HEK293T (cell line): ENCODE results near the gene TAF1C.

ENCODE experiments used
- ARNT ChIP-seq: fragments of 450-650 bp; IDR thresholded peaks from 2 replicates; pipeline ENCODE4 v1.6.1; 2017; ENCODE audit warnings: mild to moderate bottlenecking
- BHLHE40 ChIP-seq: fragments of 450-650 bp; IDR thresholded peaks from 2 replicates; pipeline ENCODE4 v1.6.1; 2016; ENCODE audit warnings: mild to moderate bottlenecking, moderate library complexity, borderline replicate concordance
- ELF4 ChIP-seq: fragments of 450-650 bp; IDR thresholded peaks from 2 replicates; pipeline ENCODE4 v1.6.1; 2017; ENCODE audit warnings: antibody characterized with exemption
- FOXM1 ChIP-seq: fragments of 450-650 bp; IDR thresholded peaks from 2 replicates; pipeline ENCODE4 v1.6.1; 2017; ENCODE audit warnings: mild to moderate bottlenecking, borderline replicate concordance
- L3MBTL2 ChIP-seq: fragments of 450-650 bp; conservative IDR thresholded peaks from 2 replicates; pipeline ENCODE4 v1.6.1; 2016; ENCODE audit warnings: mild to moderate bottlenecking
- NFRKB ChIP-seq: fragments of 450-650 bp; IDR thresholded peaks from 2 replicates; pipeline ENCODE4 v1.6.1; 2016; ENCODE audit warnings: mild to moderate bottlenecking, moderate library complexity
- SP1 ChIP-seq: fragments of 450-650 bp; IDR thresholded peaks from 2 replicates; pipeline ENCODE4 v1.6.1; 2017
- SUZ12 ChIP-seq: fragments of 450-650 bp; IDR thresholded peaks from 2 replicates; pipeline ENCODE4 v1.6.1; 2016; ENCODE audit warnings: mild to moderate bottlenecking
- TARDBP ChIP-seq: fragments of 450-650 bp; IDR thresholded peaks from 2 replicates; pipeline ENCODE4 v1.6.1; 2016
- TF ChIP-seq, protein P1 (sequence below): fragments of 450-650 bp; IDR thresholded peaks from 2 replicates; pipeline ENCODE4 v1.6.1; 2016

DNA sequence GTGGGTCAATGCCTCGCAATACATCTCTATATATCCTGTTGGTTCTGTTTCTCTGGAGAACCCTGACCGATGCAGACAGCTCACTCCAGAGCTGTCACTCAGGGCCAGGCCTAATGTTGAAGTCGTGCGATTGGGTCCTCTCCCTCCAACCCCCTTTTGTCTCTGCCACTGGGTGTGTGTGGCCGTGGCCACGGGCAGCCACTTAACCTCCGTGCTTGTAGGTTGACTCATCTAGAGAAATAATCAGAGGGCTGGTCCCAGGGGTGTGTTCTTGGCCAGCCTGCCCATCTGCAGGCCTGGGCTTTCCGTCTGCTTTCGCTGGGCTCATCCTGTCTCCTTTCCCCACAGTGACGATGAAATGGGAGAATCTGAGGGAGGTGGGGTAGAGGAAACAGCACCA, 11.5 kb upstream of the TAF1C start:
- no peak for TF ChIP-seq ELF4
- no peak for TF ChIP-seq BHLHE40
- TF ChIP-seq, protein P1, sequence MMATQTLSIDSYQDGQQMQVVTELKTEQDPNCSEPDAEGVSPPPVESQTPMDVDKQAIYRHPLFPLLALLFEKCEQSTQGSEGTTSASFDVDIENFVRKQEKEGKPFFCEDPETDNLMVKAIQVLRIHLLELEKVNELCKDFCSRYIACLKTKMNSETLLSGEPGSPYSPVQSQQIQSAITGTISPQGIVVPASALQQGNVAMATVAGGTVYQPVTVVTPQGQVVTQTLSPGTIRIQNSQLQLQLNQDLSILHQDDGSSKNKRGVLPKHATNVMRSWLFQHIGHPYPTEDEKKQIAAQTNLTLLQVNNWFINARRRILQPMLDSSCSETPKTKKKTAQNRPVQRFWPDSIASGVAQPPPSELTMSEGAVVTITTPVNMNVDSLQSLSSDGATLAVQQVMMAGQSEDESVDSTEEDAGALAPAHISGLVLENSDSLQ, result no peak
- TF ChIP-seq SUZ12, result no peak
- TF ChIP-seq TARDBP, result no peak
- no peak for TF ChIP-seq FOXM1
- no peak for TF ChIP-seq SP1
- TF ChIP-seq ARNT, result no peak
- TF ChIP-seq L3MBTL2, result no peak
- TF ChIP-seq NFRKB, result no peak
